NK-92 (cell line): ENCODE data around the gene DOK1.

Source experiments
- DNase-seq: peaks from one replicate; lab custom pipeline; 2025; ENCODE audit not compliant: unreplicated experiment; lab: John Stamatoyannopoulos, UW

The DOK1 gene

GRCh38 chr2:74553892-74554819 lies at the start of gene DOK1, which contains the start of gene LOXL3:
TSS of gene DOK1 (plus strand) at chr2:74554720. CDS start at chr2:74554755, 35 bp downstream.
TSS of gene LOXL3 (minus strand) at chr2:74553942. CDS start at chr2:74552634, 1,308 bp downstream.
- no peak for DNase-seq

- DNase-seq: no peak
These were observed 48.9 kb upstream of the DOK1 start for GRCh38 chr2:74505448-74506246.

- DNase-seq: peak; percentile 80
These were observed 47.2 kb upstream of the DOK1 start, which contains the start of gene PCGF1 for GRCh38 chr2:74507145-74507925. TSS of gene PCGF1 (minus strand) at chr2:74507695. CDS start at chr2:74507668, 27 bp downstream.

GRCh38 chr2:74507926-74508520 lies 46.5 kb upstream of the DOK1 start:
- DNase-seq: no peak

- DNase-seq: no peak
These were observed 44.2 kb upstream of the DOK1 start for GRCh38 chr2:74510272-74510671.

GRCh38 chr2:74511104-74511989 lies 43.2 kb upstream of the DOK1 start:
- no peak for DNase-seq

- DNase-seq: no peak
These were observed 41.5 kb upstream of the DOK1 start for GRCh38 chr2:74512744-74513604.

- no peak for DNase-seq
These were observed 40.7 kb upstream of the DOK1 start for GRCh38 chr2:74513605-74514367.

- DNase-seq: no peak
These were observed 39.9 kb upstream of the DOK1 start, which contains the start of gene TLX2 for GRCh38 chr2:74514368-74515270. TSS of gene TLX2 (plus strand) at chr2:74514450. CDS start at chr2:74514807, 357 bp downstream.

- DNase-seq: no peak
These were observed 39.1 kb upstream of the DOK1 start for GRCh38 chr2:74515271-74515980.

- DNase-seq: no peak
These were observed 38.4 kb upstream of the DOK1 start for GRCh38 chr2:74515981-74516633.

- DNase-seq: no peak
These were observed 37.9 kb upstream of the DOK1 start for GRCh38 chr2:74516650-74517049.

GRCh38 chr2:74522516-74522915 lies 32.0 kb upstream of the DOK1 start:
- DNase-seq: no peak

- no peak for DNase-seq
These were observed 30.5 kb upstream of the DOK1 start for GRCh38 chr2:74524005-74524404.

- DNase-seq: no peak
These were observed 29.4 kb upstream of the DOK1 start for GRCh38 chr2:74524955-74525716.
